ENCODE measurements around the gene EIF4E.

DNA sequence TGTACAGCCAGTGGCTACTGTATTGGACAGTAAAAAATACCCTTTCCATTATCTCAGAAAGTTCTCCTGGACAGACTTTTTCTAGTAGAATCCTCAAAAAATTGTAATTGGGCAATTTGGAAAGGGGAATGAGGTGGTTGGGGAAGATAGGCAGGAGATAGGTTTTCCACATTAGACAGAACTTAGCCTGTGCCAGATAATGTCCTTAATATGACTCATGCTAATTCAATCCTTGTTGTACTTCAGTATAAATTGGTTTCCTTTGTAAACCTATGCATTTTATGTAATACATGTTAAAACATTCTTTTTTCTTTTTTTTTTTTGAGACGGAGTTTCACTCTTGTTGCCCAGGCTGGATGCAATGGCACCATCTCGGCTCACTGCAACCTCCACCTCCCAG is 8.9 kb downstream of the EIF4E start:
- TF ChIP-seq CTCF (IDR thresholded peaks at IDR 0.05; ENCODE audit: poor library complexity): no peak
- TF ChIP-seq EZH2 (IDR thresholded peaks at IDR 0.05; ENCODE audit: borderline replicate concordance): no peak

Data from hepatocyte (in vitro differentiated cells).